Activated naive CD8-positive, alpha-beta T cell treated with anti-CD3 and anti-CD28 coated beads, Interleukin-2, amount 50 U/mL, for 24 hours (primary cell): ENCODE results near the gene EGFL6.
"Not testable (repeated sequence)": the region's sequence is repeated elsewhere in the genome, so short reads cannot be mapped to it uniquely, and the experiment has no call there.

Experiments used
- ATAC-seq: fragments of 150-1000 bp; cut with Tn5 transposase; one replicate; pipeline ENCODE4 v1.10.0; 2021
- DNase-seq: peaks from one replicate; pipeline ENCODE4 v3.0.0; 2021
- H3K27ac Mint-ChIP-seq: one replicate; pipeline ENCODE4 v1.8.0; 2021; ENCODE audit warnings: mild to moderate bottlenecking, mixed read lengths
- H3K27me3 Mint-ChIP-seq: one replicate; pipeline ENCODE4 v1.8.0; 2021; ENCODE audit warnings: mixed read lengths
- H3K36me3 Mint-ChIP-seq: one replicate; pipeline ENCODE4 v1.8.0; 2021; ENCODE audit warnings: low read depth, mixed read lengths
- H3K4me1 Mint-ChIP-seq: one replicate; pipeline ENCODE4 v1.8.0; 2021; ENCODE audit warnings: mixed read lengths
- H3K4me3 Mint-ChIP-seq: one replicate; pipeline ENCODE4 v1.8.0; 2021; ENCODE audit warnings: mild to moderate bottlenecking, moderate library complexity, mixed read lengths
- H3K9me3 Mint-ChIP-seq: one replicate; pipeline ENCODE4 v1.8.0; 2021; ENCODE audit warnings: mixed read lengths

Gene EGFL6

GRCh38 chrX:13679700-13680099, 110.3 kb downstream of the EGFL6 start:
- not testable (repeated sequence) for H3K27ac Mint-ChIP-seq, H3K9me3 Mint-ChIP-seq, ATAC-seq, DNase-seq, H3K27me3 Mint-ChIP-seq, H3K4me3 Mint-ChIP-seq, H3K36me3 Mint-ChIP-seq
- peaks cover 11% of the 10 kb centered on the region for H3K4me1 Mint-ChIP-seq

- no peak overlapping the region for H3K4me3 Mint-ChIP-seq
- ATAC-seq: no peak
- no peaks in the 10 kb centered on the region for H3K9me3 Mint-ChIP-seq
- no peaks in the 10 kb centered on the region for H3K27me3 Mint-ChIP-seq
- H3K4me1 Mint-ChIP-seq: peaks cover 27% of the 10 kb centered on the region
- H3K27ac Mint-ChIP-seq: no peak overlapping the region
- peaks cover 3% of the 10 kb centered on the region for H3K36me3 Mint-ChIP-seq
- no peak for DNase-seq
These were observed 112.2 kb downstream of the EGFL6 start for GRCh38 chrX:13681595-13681994.
